HG03135 (cell line): ENCODE results near the gene PLS1.
A peak's percentile ranks its signal among the peaks of the same experiment; 100 is the strongest.
"Not testable (repeated sequence)": the region's sequence is repeated elsewhere in the genome, so short reads cannot be mapped to it uniquely, and the experiment has no call there.

Experiments
- ATAC-seq: cut with Tn5 transposase; IDR thresholded peaks from one replicate; pipeline ENCODE4 v1.9.1; 2021; ENCODE audit warnings: mild to moderate bottlenecking, moderate library complexity; ENCODE audit not compliant: unreplicated experiment

Gene PLS1, protein sequence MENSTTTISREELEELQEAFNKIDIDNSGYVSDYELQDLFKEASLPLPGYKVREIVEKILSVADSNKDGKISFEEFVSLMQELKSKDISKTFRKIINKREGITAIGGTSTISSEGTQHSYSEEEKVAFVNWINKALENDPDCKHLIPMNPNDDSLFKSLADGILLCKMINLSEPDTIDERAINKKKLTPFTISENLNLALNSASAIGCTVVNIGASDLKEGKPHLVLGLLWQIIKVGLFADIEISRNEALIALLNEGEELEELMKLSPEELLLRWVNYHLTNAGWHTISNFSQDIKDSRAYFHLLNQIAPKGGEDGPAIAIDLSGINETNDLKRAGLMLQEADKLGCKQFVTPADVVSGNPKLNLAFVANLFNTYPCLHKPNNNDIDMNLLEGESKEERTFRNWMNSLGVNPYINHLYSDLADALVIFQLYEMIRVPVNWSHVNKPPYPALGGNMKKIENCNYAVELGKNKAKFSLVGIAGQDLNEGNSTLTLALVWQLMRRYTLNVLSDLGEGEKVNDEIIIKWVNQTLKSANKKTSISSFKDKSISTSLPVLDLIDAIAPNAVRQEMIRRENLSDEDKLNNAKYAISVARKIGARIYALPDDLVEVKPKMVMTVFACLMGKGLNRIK

DNA sequence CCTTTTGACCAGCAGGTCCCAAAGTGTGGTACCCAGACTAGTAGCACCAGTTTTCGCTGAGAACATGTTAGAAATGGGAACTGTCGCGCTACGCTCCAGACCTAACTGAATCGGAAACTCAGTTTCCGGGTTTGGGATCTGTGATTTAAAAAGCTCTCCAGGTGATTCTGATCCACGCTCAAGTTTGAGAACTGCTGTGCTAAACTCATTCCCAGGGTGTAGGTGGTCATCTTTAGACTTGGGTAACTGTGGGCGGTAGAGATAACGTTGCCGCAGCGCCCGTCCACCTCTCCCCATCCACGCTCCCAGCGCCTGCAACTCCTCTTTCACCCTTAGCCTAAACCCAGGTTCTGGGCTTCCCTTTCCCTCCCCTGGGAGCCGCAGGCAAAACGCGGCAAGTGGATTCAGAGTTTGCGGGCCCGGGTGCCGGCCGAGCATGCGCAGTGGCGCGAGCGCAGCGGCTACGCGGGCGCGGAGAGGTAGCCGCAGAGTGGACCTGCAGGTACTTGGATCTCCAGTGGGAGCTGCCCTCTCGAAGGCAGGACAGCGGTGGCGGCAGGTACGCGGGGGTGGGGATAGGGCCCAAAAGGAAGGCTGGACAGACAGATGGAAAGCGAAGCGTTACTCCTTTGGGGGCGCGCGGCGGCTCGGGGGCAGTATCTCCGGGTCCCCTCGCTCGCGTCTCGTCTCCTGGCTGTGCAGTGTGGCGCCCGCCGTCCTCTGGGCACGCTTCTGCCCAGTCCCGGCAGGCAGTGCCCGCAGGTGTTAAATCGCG, at the start of gene PLS1:
TSS of gene PLS1 (plus strand) at position 443 of the 775 bp plus-strand sequence. CDS start 67,845 bp downstream, outside the sequence.
- peak; percentile 88 for ATAC-seq

- ATAC-seq: no peak
These were observed 46.2 kb upstream of the PLS1 start for GRCh38 chr3:142549986-142550385.

GRCh38 chr3:142552579-142552978, 43.6 kb upstream of the PLS1 start:
- ATAC-seq: not testable (repeated sequence)

- no peak for ATAC-seq
These were observed 42.5 kb upstream of the PLS1 start for GRCh38 chr3:142553741-142554140.

- ATAC-seq: no peak
These were observed 36.1 kb upstream of the PLS1 start for GRCh38 chr3:142560118-142560517.

DNA sequence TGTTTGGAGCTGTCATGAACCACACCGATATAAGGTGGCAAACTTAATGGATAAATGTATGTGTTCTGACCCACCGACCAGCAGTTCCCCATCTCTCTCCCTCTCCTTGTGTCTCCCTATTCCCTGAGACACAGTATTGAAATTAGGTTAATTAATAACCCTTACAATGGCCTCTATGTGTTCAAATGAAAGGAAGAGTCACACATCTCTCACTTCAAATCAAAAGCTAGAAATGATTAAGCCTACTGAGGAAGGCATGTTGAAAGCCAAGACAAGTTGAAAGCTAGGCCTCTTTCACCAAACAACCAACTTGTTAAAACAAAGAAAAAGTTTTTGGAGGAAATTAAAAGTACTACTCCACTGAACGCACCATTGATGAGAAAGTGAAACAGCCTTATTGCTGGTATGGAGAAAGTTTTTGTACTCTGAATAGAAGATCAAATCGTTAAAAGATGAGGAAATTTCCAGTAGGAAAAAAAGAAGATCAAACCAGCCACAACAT, 32.6 kb upstream of the PLS1 start:
- ATAC-seq: no peak

- no peak for ATAC-seq
These were observed 30.1 kb upstream of the PLS1 start for GRCh38 chr3:142566096-142566495.

DNA sequence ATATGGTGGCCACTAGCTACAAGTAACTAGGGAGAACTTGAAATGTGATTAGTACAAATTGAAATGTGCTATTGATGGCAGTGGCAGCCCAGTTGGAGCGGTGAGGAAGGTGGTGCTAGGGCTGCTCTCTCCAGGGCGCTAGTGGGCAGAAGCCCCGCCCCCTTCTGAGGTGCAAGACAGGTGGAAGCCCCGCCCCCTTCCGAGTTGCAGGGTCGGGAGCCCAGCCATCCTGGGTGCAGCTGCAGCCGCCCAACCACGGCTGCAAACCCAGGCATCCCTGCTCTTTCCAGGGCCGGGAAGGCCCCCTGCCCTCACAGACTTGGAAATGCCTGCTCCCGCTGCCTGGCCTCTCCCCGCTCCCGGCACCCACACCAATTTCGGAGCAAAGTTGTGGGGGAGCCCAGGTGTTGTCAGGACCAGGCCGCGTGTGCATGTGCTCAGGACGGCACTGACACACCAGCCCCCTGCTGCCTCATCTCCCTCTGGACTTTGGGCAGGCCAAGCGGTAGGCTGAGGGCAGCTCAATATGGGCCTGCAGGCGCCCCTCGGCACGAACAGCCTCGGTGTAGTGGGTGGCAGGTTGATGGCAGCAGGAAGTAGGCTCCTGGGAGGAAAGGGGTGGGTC, 27.7 kb upstream of the PLS1 start:
- ATAC-seq: no peak

DNA sequence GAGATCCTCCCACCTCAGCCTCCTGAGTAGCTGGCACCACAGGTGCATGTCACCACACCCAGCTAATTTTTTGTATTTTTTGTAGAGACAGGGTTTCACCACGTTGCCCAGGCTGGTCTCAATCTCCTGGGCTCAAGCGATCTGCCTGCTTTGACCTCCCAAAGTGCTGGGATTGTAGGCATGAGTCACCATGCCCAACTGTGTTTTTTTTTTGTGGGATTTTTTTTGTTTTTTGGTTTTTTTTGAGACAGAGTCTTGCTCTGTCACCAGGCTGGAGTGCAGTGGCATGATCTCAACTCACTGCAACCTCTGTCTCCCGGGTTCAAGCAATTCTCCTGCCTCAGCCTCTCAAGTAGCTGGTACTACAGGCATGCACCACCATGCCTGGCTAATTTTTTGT, 26.8 kb upstream of the PLS1 start:
- ATAC-seq: not testable (repeated sequence)

GRCh38 chr3:142574223-142574622, 22.0 kb upstream of the PLS1 start:
- not testable (repeated sequence) for ATAC-seq

- no peak for ATAC-seq
These were observed 21.5 kb upstream of the PLS1 start for GRCh38 chr3:142574665-142575064.

GRCh38 chr3:142576792-142577191, 19.4 kb upstream of the PLS1 start:
- ATAC-seq: no peak

- no peak for ATAC-seq
These were observed 18.4 kb upstream of the PLS1 start for GRCh38 chr3:142577696-142578328.

GRCh38 chr3:142578329-142579223, 17.6 kb upstream of the PLS1 start, which contains the start of gene ATR:
Gene ATR (minus strand): TSS chr3:142578733. CDS start chr3:142578704, 29 bp downstream.
- ATAC-seq: peak; percentile 93

DNA sequence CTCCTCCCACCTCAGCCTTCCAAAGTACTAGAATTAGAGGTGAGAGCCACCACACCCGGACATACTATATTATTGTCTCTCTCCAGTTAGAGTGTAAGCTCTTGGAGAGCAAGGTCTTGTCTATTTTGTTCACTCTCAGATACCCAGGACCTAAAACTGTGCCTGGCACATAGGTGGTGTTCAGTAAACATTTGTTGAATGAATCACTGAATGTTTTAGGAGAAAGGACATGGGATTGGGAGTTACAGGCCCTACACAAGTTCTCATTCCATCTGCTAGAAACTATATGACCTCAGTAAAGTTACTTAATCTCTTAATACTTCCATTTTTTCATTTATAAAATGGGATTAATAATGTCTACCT, 16.2 kb upstream of the PLS1 start:
- no peak for ATAC-seq

DNA sequence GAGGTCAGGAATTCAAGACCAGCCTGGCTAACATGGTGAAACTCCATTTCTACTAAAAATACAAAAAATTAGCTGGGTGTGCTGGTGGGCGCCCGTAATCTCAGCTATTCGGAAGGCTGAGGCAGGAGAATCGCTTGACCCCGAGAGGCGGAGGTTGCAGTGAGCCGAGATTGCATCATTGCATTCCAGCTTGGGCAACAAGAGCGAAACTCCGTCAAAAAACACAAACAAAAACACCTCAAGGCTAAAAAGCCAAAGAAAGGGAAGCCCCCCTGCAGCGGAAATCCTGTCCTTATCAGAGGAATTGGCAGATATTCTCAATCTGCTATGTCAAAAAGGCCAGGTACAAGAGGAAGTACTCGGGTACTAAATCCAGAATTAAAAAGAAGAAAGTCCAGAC, 15.1 kb upstream of the PLS1 start:
- not testable (repeated sequence) for ATAC-seq

DNA sequence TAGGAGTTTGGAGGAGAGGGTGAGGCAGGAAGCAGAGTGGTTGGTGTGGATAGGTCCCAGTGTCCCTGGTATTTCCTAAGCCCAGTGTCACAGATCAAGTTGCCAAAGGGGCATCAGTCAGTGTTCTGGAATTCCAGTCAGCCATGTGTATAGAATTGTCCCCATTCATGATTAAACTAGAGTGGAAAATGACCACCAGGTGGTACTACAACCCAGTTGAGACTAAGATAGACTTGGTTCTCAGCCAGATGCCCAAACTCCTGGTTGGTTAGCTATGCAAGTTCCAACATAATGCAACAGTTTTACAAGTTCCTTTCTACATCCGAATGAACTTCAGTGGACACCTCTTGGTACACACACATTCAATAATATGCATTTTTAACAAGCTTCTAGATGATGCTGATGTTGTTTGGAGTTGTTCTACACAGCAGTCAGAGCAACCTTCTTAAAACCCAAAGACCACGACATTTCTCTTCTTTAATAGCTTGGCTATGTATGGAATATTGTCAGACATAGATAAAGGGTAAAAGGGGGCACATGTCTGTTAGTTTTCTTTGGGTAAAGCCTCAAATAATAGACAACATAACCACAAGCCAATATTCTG, 9.3 kb upstream of the PLS1 start:
- ATAC-seq: peak; percentile 59

- no peak for ATAC-seq
These were observed 7.5 kb upstream of the PLS1 start for GRCh38 chr3:142588703-142589102.

- ATAC-seq: not testable (repeated sequence)
These were observed 3.9 kb upstream of the PLS1 start for GRCh38 chr3:142592268-142592667.
